GM19025 (cell line): Measurements from ENCODE around the gene MNAT1.
"Not testable (repeated sequence)": the region's sequence is repeated elsewhere in the genome, so short reads cannot be mapped to it uniquely, and the experiment has no call there.

Source experiments
- ATAC-seq: cut with Tn5 transposase; IDR thresholded peaks from one replicate; pipeline ENCODE4 v1.9.1; 2021; ENCODE audit warnings: mild to moderate bottlenecking, low read depth, moderate library complexity; ENCODE audit not compliant: unreplicated experiment

Gene MNAT1

DNA sequence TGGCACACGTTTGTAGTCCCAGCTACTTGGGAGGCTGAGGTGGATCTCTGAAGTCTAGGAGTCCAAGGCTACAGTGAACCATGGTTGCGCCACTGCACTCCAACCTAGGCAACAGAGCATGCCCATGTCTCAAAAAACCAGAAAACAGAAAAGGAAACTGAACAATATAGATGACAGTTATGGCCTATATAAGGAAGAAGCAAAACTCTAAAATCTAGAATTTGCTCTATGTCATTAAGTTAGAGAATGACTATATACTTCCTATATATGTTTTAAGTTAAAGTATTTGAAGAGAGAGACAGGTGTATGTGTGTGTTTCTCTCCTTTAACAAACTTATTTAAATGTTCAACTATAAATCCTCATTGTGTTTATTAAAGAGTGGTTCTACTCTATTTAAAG lies 65.8 kb downstream of the MNAT1 start:
- ATAC-seq, result no peak

DNA sequence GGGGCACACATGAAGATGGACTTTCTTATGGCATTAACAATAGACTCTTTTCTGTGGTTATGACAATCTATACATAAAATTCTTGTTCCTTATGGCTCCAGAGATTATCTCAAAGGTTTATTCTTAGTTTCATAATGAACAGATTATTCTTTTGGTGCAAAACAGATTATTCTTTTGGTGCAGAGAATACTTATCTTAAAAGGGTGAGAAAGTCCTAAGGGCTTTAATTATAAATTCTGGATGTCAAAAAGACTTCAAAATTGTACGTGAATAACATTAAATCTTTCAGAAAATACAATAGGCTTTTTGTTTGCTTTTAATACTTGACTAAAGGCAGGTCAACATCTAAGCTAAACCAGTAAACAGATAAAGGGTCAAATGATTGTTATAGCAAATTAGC lies 69.3 kb downstream of the MNAT1 start:
- no peak for ATAC-seq

DNA sequence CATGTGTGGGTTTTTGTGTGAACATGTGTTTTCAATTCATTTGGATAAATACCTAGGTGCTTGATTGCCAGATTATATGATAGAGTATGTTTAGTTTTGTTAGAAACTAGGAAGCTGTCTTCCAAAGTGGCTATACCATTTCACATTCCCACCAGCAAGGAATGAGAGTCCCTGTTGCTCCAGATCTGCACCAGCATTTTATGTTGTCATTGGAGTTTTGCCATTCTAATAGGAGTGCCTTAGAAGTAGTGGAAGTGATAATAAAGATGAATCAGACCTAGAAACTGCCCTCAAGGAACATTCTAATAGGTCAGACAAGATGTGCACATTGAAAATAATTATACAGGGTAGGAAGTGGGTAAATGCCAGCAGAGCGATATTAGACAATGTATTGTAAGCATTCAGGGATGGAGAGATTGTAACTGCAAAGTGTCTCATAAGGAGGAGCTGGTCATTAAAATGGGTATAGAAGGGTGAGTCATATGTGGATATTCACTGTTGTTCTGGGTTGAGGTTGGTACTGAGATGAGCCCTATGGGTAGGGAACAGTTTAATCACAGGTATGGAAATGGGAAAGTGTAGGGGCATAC lies 71.4 kb downstream of the MNAT1 start:
- no peak for ATAC-seq

DNA sequence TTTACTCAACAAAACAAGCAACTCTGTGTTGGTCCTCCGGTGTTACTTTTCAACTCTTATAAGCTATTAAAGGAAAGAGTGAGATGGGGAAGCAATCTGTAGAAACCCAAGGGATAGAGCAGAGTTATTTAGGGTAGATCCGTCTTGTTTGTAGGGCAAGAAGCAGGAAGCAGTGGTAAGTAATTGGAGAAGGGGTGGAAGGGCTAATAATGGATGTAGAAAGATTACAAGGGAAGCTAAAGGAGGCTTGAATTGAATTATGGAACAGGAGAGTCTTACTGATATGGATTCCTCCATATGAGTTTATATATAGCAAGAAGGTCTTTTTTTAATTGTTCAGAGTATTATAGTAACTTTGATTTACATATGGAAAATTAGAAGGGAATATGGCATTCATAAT lies 72.7 kb downstream of the MNAT1 start:
- ATAC-seq, result no peak

DNA sequence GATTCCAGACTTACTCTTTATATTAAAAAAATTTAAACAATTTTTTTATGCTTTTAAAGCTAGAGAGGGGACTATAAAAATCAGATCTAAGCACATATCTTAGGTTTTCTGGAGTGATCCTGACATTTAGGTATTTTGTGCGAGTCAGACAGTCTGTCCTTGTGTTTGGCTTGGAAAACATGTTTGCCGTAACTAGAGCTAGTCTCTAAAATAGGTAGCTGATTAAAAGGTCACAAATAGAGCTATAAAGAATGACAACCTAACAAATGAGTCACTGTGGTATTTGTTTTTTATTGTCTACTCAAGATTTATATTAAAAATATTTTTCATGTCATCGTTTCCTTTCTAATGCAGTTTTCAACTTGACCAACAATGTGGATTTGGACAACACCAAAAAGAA lies 73.4 kb downstream of the MNAT1 start:
- no peak for ATAC-seq

DNA sequence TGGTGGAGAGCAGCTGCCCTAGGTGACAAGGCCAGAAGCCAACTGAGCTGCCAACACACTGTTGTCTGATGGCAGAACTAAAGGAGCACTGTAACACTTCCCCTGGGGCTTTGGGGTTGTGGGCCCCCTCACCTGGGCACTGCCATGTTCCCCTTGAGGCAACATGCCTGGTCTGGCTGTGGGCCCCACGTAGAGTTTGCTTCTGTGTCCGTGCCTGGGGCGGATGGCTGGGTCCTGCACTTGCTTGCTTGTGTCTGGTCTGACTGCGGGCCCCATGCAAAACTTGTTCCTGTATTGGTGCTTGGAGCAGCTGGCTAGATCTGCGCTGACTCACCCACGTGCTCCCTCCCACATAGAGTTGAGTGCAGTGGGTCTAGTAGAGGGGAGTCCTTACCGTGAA lies 78.4 kb downstream of the MNAT1 start:
- no peak for ATAC-seq

DNA sequence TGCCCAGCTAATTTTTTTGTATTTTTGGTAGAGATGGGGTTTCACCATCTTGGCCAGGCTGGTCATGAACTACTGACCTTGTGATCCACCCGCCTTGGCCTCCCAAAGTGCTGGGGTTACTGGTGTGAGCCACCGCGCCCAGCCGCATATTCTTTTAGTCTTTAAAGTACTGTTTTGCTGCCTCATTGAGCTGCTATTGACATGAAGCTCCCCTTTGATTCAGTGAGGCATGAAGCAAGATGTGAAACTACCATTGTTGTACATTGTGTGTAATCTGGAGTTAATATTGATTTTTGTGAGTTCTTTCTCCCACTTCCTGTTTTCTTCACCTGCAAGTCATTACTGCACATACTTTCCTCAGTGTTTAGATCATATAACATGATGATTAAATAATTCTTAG lies 80.8 kb downstream of the MNAT1 start:
- peak; percentile 87 for ATAC-seq

DNA sequence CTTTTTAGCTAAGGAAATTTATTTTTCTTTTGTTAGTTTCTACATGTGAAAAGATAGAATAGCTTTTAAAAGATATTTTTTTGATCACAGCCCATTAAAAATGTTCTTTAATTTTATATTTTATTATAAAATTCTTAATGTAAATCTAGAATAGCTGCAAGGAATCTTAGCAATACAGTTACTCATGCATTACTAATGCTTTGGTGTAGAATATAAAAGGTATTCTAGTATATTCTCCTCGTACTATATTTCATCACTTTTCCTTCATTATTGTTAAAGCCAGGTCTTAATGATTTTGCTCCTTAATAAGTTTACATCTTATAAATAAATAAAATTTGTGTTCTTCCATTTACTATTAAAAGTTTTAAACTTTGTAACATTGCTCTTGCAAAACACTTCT lies 82.6 kb downstream of the MNAT1 start:
- no peak for ATAC-seq

DNA sequence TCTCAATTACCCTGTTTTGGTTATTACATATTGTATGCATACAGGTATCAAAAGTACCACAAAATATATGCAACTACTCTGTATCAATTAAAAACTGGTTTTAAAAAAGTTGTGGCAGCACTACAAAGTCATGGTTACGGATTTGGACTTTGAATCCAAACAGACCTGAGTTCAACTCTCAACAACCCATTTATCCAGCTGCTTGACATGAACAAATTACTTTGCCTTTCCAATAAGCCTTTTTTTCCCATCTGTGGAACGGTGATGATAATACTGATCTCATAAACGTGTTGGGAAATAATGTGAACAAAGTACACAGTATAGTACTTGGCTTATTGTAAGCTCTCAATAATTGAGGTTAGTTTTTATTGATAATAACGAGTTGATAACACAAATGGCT lies 85.0 kb downstream of the MNAT1 start:
- no peak for ATAC-seq

DNA sequence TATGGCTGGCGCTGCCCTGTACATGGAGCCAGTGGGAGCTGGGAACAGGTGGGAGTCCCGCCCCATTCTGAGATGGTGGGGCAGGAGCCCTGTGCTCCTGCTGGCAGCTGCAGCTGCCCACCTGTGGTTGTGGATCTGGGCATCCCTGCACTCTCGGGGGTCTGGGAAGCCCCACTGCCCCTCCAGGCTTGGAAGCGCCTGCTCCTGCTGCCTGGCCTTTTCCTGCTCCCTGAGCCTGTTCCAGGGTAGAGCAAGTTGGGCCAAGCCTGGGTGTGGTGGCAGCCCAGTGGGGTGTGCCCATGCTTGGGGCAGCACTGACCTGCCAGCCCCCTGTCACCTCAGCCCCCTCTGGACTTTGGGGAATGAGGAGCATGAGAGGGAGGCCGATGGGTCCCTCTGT lies 104.0 kb downstream of the MNAT1 start:
- ATAC-seq, result no peak

DNA sequence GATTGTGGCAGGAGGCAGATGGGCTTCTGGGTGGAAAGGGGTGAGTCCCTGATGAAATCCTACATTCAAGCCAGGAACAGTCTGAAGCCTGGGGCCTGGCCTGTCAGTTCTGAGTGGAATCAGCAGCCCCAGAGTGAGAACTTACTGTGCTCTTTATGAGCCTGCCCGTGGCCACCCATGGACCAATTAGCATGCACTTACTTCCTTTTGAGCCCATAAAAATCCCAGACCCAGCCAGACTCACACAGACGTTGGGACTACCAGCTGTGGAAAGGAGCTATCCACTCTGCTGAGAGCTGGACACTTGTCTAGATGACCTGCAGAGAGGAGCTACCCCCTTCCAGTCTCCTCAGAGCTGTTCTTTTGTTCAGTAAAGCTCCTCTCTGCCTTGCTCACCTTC lies 104.5 kb downstream of the MNAT1 start:
- ATAC-seq, result no peak

DNA sequence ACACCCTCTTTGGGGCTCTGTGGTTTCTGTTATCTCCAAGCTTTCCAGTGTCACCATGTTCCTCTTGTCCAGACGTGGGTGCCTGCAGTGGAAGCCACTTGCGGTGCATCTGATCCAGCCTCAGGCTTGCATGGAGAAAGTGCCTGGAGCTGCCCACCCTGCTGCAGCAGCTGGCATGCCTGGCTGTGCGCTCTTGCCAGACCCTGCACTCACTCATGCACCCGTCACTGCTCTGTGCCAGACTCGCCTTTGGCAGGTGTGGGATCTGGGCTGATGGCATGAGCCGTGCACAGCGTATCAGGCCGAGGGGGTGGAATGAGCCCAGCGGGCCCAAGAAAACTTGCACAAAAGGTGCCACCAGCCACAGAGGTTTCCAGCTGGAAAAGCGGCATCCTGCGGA lies 105.1 kb downstream of the MNAT1 start:
- no peak for ATAC-seq

DNA sequence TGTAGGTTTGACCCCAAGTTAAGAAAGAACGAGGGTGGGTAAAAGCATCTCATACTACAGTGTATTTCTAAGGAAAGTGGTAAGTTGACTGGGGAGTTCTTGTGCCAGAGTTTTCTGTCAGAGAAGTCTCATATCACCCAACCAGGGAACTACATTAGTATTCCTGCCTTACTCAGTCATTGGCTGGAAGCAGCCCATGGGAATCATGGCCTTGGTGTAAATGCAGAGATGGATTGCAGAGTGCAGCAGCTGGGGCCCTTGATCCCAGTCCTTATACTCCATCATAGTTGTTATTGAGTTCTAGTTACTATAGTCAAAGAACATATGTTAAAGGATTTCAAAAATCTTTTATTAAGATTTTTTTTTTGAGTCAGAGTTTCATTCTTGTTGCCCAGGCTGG lies 105.8 kb downstream of the MNAT1 start:
- no peak for ATAC-seq

DNA sequence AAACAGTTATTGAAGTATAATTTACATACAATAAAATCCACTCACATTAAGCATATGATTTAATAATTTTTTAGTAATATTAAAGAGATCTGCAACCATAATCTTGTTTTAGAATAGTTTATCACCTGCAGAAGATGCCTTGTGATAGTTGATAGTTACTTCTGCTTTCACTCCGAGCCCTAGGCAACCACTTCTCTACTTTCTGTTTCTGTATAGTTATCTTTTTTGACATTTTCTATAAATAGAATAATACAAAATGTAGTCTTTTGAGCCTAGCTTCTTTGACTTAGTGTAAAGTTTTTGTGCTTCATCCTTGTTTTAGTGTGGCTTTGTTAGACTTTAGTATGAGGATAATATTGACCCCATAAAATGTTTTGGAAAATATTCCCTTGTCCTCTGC lies 111.0 kb downstream of the MNAT1 start:
- ATAC-seq, result peak; percentile 89

DNA sequence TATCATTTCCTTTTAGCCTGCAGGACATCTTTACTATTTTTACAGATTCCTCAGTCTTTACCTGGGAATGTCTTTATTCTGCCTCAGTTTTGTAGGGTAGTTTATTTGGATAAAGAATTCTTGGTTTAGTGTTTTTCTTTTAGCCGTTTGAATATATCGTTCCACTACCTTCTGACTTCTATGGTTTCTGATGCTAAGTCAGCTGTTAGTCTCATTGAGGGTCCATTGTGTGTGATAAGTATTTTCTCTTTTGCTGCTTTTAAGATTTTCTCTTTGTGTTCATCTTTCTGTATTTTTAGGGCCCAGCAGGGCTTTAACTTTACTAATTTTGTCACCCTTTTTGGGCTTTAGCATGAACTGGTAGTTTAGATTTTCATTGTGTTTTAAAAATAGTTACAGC lies 113.5 kb downstream of the MNAT1 start:
- no peak for ATAC-seq

DNA sequence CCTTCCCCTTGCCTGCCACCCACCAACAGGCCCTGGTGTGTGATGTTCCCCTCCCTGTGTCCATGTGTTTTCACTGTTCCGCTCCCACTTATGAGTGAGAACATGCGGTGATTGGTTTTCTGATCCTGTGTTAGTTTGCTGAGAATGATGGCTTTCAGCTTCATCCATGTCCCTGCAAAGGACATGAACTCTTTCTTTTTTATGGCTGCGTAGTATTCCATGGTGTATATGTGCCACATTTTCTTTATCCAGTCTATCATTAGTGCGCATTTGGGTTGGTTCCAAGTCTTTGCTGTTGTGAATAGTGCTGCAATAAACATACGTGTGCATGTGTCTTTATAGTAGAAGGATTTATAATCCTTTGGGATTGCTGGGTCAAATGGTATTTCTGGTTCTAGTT lies 117.1 kb downstream of the MNAT1 start:
- not testable (repeated sequence) for ATAC-seq

DNA sequence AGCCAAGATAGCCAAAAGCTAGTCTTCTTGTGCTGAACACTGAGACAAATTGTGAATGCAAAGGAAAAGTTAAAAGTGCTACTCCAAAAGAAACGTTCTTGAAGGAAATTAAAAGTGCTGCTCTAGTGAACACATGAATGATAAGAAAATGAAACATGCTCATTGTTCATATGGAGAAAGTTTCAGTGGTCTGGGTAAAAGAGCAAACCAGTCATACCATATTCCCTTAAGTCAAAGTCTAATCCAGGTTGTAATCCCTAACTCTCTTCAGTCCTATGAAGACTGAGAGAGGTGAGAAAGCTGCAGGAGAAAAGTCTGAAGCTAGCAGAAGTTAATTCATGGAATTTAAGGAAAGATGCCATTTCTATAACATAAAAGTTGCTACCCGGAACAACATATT lies 121.5 kb downstream of the MNAT1 start:
- no peak for ATAC-seq

DNA sequence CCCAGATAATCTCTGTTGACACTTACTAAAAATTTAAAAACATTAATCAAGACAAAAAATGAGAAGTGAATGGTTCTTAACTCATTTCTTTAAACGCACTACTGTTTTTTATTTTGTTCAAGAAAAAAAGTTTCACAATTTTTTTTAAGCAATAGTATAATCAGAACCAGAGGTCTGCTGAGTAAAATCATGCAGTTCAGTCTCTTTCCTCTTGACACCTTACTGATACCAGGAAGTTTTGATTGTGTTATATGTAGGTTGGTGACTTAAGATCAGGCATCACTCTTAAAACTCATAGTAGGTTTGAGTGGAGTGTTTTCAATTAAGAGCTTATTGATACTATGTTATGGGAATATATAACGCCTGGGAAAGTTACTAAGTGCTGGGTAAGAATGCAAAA lies 125.0 kb downstream of the MNAT1 start:
- ATAC-seq, result no peak

DNA sequence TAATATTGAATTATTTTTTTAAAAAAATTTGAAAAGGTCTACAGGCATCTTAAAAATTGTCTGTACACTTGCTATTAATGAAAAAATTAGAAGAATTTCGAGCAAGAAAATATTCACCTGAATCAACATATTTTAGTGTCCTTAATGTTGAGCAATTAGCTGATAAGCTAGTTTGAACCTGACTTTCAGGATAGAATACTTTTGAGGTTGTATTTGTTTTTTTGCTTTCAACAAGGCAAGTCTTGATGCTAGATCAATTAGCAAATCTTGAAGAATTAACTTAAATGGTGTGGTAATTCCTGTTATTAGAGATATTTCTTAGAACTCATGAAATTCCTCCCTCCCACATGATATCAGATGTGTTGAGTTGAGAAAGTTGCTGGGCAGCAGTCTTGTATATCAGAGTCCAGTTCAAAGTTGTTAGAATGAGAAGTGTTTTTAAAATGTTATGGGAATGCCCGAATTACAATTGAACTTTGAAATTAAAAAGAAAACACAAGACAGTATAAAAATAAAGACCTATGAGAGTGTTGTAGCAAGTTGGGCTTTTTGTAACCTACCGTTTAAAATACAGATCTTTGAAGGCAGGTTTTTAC lies 127.1 kb downstream of the MNAT1 start:
- no peak for ATAC-seq

DNA sequence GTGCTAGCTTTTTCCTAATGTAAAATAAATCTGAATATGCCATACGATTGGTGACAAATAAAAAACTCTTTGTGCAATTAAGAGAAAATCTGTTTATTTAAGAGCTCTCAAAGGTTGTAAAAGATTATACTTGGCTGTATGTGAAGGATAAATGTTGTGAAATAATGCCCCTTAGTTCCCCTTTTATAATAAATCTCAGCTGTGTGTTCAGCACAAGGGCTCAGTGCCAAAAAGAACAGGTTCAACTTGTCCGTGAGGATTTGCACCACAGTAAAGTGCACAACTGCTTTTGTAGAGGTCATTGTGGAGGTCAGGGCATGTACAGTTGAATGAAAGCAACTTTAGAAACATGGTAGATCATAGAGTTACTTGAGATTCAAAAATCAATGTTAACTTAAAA lies 127.7 kb downstream of the MNAT1 start:
- ATAC-seq, result no peak

DNA sequence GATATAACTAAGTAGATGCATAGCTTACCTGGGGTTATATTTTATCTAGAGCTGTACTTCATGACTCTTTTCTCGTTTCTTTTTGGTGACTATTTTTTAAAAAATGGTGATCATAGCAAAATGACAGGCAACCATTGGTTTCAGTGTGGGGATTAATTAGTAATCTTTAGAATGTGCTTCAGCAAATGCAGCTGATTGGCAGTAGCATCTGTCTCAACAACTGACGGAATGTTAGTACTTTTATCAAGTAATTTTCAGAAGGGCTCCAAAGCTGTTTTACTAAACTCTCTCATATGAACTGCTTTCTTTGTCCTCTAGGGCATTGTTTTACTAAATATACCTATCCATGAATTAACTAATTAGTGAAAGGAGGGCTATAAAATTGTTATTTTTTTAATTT lies 128.7 kb downstream of the MNAT1 start:
- no peak for ATAC-seq

DNA sequence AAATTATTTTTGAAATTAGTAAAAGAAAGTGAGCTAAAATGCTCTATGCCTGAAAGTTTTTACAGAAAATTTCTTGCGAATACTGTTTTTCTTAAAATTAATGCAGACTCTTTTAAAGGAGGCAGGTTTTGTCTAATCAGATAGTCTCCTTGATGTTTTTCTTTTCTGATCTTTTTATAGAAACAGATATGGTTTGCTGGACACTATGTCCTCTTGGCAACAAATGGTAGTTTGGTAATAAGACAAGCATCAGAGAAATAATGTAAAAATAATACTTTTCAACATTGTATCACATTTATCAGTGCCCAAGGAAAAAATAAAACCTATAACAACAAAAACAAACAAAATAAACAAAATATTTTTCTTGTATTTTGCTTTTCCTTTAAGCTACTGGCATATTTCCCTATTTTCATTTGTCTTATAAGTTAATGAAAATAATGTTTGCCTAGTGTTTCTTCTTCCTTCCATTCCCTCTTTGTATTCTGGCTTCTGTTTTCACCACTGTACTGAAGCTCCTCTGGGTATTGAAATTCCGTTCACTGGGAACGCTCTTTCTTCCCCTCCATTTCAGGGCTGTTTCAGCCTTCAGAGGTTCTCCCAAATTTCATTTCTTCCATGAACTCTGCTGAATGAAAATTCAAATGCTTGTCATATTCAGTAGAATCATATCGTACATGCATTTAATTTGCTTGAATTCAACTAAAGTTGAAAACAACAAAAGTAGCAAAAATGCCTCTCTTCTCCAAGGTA lies 131.0 kb downstream of the MNAT1 start:
- no peak for ATAC-seq
